SK-N-SH (cell line): ENCODE results near the gene BAIAP2L2. TPM values are rescaled to one million over a fixed set of nuclear protein-coding genes. Genes with fewer than 3 reads are reported as not detected.

Experiments
- CTCF ChIA-PET: fragments of 300-600, 350-600 bp; formaldehyde crosslinking; extraction: SDS; loops from one replicate; lab custom pipeline; 2021; lab: Yijun Ruan, JAX
- POLR2A ChIA-PET: fragments of 350-600 bp; sonication (Branson Sonifier 250); formaldehyde crosslinking; extraction: SDS; loops from one replicate; lab custom pipeline; 2020; ENCODE audit warnings: antibody characterized with exemption, inconsistent platforms; lab: Yijun Ruan, JAX
- DNase-seq: peaks from one replicate; pipeline ENCODE4 v3.0.0; 2012
- H2AFZ ChIP-seq: fragments of 200-600 bp; sonication (generic); 2 replicates; pipeline ENCODE4 v1.8.1; 2016; ENCODE audit warnings: antibody characterized with exemption, mild to moderate bottlenecking, low read depth
- H3F3A ChIP-seq: fragments of 200-600 bp; sonication (generic); replicated peaks from 2 replicates; pipeline ENCODE3; 2016; ENCODE audit warnings: antibody characterized with exemption, mild to moderate bottlenecking; ENCODE audit not compliant: insufficient read depth
- H3K27ac ChIP-seq, 2 experiments: fragments of 200-500 bp in 1 of 2; fragments of 200-600 bp in 1 of 2; sonication (Bioruptor generic) in 1 of 2; sonication (generic), shearing (Covaris generic) in 1 of 2; 2 replicates each; pipeline versions ENCODE4 v1.5.1 to v1.6.1; 2014 to 2016; ENCODE audit warnings: low read depth in 2 of 2, inconsistent platforms in 1 of 2, low read length in 1 of 2, mild to moderate bottlenecking in 1 of 2, mixed read lengths in 1 of 2
- H3K27me3 ChIP-seq: fragments of 200-600 bp; sonication (generic), shearing (Covaris generic); 2 replicates; pipeline ENCODE4 v1.6.1; 2016; ENCODE audit warnings: mixed run types; ENCODE audit not compliant: insufficient read depth
- H3K36me3 ChIP-seq, 2 experiments: fragments of 200-500 bp in 1 of 2; fragments of 200-600 bp in 1 of 2; sonication (Bioruptor generic) in 1 of 2; sonication (generic) in 1 of 2; replicated peaks in 1 of 2; 2 replicates each; pipeline versions ENCODE3 to v1.5.1; 2014 to 2016; ENCODE audit warnings: low read length in 1 of 2, mild to moderate bottlenecking in 1 of 2; ENCODE audit not compliant: insufficient read depth in 2 of 2, control insufficient read depth in 1 of 2
- H3K4me1 ChIP-seq, 2 experiments: fragments of 200-500 bp in 1 of 2; fragments of 200-600 bp in 1 of 2; sonication (Bioruptor generic) in 1 of 2; sonication (generic), shearing (Covaris generic) in 1 of 2; 2 replicates each; pipeline versions ENCODE4 v1.5.1 to v1.6.1; 2014 to 2016; ENCODE audit warnings: low read depth in 1 of 2, low read length in 1 of 2, mixed run types in 1 of 2; ENCODE audit not compliant: insufficient read depth in 2 of 2, control insufficient read depth in 1 of 2
- H3K4me2 ChIP-seq: fragments of 200-600 bp; sonication (generic), shearing (Covaris generic); 2 replicates; pipeline ENCODE4 v1.6.1; 2017; ENCODE audit warnings: mixed run types
- H3K4me3 ChIP-seq, 2 experiments: fragments of 200-500 bp in 1 of 2; fragments of 200-600 bp in 1 of 2; sonication (Bioruptor generic) in 1 of 2; sonication (generic), shearing (Covaris generic) in 1 of 2; 2 replicates each; pipeline versions ENCODE4 v1.5.1 to v1.8.1; 2014 to 2016; ENCODE audit warnings: low read depth in 2 of 2, inconsistent platforms in 1 of 2, low read length in 1 of 2, mild to moderate bottlenecking in 1 of 2, mixed read lengths in 1 of 2, moderate library complexity in 1 of 2
- H3K79me2 ChIP-seq: fragments of 200-600 bp; sonication (generic); 2 replicates; pipeline ENCODE4 v1.8.1; 2017; ENCODE audit warnings: mild to moderate bottlenecking; ENCODE audit not compliant: insufficient read depth
- H3K9ac ChIP-seq: fragments of 200-600 bp; sonication (generic); 2 replicates; pipeline ENCODE4 v1.6.1; 2017; ENCODE audit warnings: mixed run types
- H3K9me2 ChIP-seq: fragments of 200-600 bp; sonication (generic); 2 replicates; pipeline ENCODE4 v1.6.1; 2017; ENCODE audit warnings: mixed run types
- H3K9me3 ChIP-seq: fragments of 200-600 bp; sonication (generic); 2 replicates; pipeline ENCODE4 v1.6.1; 2017; ENCODE audit warnings: mixed run types, mild to moderate bottlenecking, moderate library complexity
- H4K20me1 ChIP-seq: fragments of 200-600 bp; sonication (generic); 2 replicates; pipeline ENCODE4 v1.6.1; 2017; ENCODE audit warnings: mild to moderate bottlenecking, mixed run types; ENCODE audit not compliant: insufficient read depth
- ELF1 ChIP-seq: IDR thresholded peaks from 2 replicates; pipeline ENCODE4 v1.4.0; 2012
- EP300 ChIP-seq, 2 experiments: IDR thresholded peaks; 2 replicates each; pipeline versions ENCODE4 v1.4.0 to v1.6.1; 2012; ENCODE audit warnings: borderline replicate concordance in 1 of 2, low read depth in 1 of 2, low read length in 1 of 2
- EZH2phosphoT487 ChIP-seq: fragments of 200-600 bp; sonication (generic); IDR thresholded peaks from 2 replicates; pipeline ENCODE4 v1.6.1; 2017; ENCODE audit warnings: low read depth, mixed run types, mild to moderate bottlenecking, antibody characterized with exemption, moderate library complexity, borderline replicate concordance
- FOXJ3 ChIP-seq: sonication (generic); formaldehyde crosslinking; IDR thresholded peaks from 2 replicates; pipeline ENCODE4 v1.5.1; 2020; ENCODE audit warnings: mild to moderate bottlenecking, missing genetic modification reagents
- GABPA ChIP-seq: IDR thresholded peaks from 2 replicates; pipeline ENCODE4 v1.4.0; 2012; ENCODE audit warnings: low read depth, mild to moderate bottlenecking
- MXI1 ChIP-seq: IDR thresholded peaks from 2 replicates; pipeline ENCODE4 v1.6.1; 2012; ENCODE audit warnings: mild to moderate bottlenecking, low read depth, low read length, improper control_type of control experiment
- NFIC ChIP-seq: IDR thresholded peaks from 2 replicates; pipeline ENCODE4 v1.4.0; 2012; ENCODE audit warnings: borderline replicate concordance
- RAD21 ChIP-seq: IDR thresholded peaks from 2 replicates; pipeline ENCODE4 v1.6.1; 2012; ENCODE audit warnings: mild to moderate bottlenecking, low read length
- RCOR1 ChIP-seq: fragments of 150-350 bp; IDR thresholded peaks from 2 replicates; pipeline ENCODE4 v1.6.1; 2017; ENCODE audit warnings: antibody characterized with exemption, low read length
- RFX5 ChIP-seq: IDR thresholded peaks from 2 replicates; pipeline ENCODE4 v1.6.1; 2012; ENCODE audit warnings: mild to moderate bottlenecking, improper control_type of control experiment, low read length
- SMC3 ChIP-seq: IDR thresholded peaks from 2 replicates; pipeline ENCODE4 v1.6.1; 2012; ENCODE audit warnings: low read depth, low read length, improper control_type of control experiment
- TAF1 ChIP-seq: IDR thresholded peaks from 2 replicates; pipeline ENCODE4 v1.6.1; 2012; ENCODE audit warnings: low read depth, mild to moderate bottlenecking, low read length, moderate library complexity, borderline replicate concordance
- YY1 ChIP-seq: IDR thresholded peaks from 2 replicates; pipeline ENCODE4 v1.4.0; 2012; ENCODE audit warnings: low read depth, mild to moderate bottlenecking
- WGBS: methylation state at CpG from one replicate; pipeline ENCODE4 v1.1.6; 2017; ENCODE audit warnings: low lambda C conversion rate; 5-methylcytosine and 5-hydroxymethylcytosine counted together
- polyA plus RNA-seq, 3 experiments: library from polyadenylated mRNA; depleted of rRNA; stranded (reverse); fragments of >200 nt; gene quantifications; 2 replicates each; pipeline ENCODE4 v1.2.3, GENCODE V29; 2012
- TF ChIP-seq, protein P1 (sequence below): IDR thresholded peaks from 2 replicates; pipeline ENCODE4 v1.4.0; 2012; ENCODE audit warnings: low read depth, borderline replicate concordance
- TF ChIP-seq, protein P2 (sequence below): IDR thresholded peaks from 2 replicates; pipeline ENCODE4; 2012

The BAIAP2L2 gene
- polyA plus RNA-seq, 1 of the 3 experiments (the other 2 are of a cell fraction) = 0.16 TPM

DNA sequence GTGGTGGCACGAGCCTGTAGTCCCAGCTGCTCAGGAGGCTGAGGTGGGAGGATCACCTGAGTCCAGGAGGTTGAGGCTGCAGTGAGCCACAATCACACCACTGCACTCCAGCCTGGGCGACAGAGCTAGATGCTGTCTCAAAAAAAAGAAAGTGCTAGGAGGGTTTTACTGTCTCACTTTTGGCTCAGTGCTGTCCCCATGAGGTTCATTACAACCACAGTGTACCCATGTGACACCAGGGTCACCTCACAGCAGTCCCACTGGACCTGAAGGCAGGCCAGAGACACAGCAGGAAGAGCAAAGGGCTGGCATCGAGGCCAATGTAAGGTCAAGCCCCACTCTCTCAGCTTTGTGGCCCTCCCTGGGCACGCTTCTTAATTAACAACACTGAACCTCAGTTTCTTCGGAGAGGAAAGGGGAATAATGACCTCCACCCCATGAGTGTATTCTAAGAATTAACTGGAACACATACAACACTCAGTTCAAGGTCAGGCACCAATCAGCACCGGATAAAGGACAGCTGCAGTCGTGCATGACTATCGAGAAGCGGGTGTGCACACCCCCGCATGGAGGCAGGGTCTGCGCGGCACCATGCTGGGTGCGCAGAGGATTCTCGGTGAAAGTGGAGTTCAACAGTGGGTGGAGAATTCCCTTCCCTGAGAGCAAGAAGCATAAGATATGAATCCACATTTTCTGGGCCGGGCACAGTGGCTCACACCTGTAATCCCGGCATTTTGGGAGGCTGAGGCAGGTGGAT lies 30.9 kb upstream of the BAIAP2L2 start:
- Histone ChIP-seq H3K79me2 (no peaks in the 10 kb centered on the region), H3F3A (no peaks in the 10 kb centered on the region), H3K9ac (no peak overlapping the region), H2AFZ (no peak overlapping the region), H3K27me3 (no peaks in the 10 kb centered on the region), H3K9me3 (no peaks in the 10 kb centered on the region), H3K4me1 (peaks cover 0 to 4% of the 10 kb centered on the region in 2 experiments; a peak in 1 of 4 replicates), H3K9me2 (no peaks in the 10 kb centered on the region), H3K27ac (no peak overlapping the region), H4K20me1 (no peaks in the 10 kb centered on the region), H3K4me2 (no peak overlapping the region), H3K4me3 (no peak overlapping the region), H3K36me3 (no peaks in the 10 kb centered on the region)
- WGBS = 82% methylated on average over 3 of the region's 16 CpGs
- POLR2A ChIA-PET = no interaction called here
- CTCF ChIA-PET = interaction anchor here (1.4 kb wide), 1 partner anchor 27 kb away, joined by 6 read pairs; no protein-coding TSS in a partner anchor
- DNase-seq = no peak
- TF ChIP-seq ELF1 (no peak), FOXJ3 (CRISPR knock-in tag) (no peak), RAD21 (no peak), RCOR1 (no peak)

DNA sequence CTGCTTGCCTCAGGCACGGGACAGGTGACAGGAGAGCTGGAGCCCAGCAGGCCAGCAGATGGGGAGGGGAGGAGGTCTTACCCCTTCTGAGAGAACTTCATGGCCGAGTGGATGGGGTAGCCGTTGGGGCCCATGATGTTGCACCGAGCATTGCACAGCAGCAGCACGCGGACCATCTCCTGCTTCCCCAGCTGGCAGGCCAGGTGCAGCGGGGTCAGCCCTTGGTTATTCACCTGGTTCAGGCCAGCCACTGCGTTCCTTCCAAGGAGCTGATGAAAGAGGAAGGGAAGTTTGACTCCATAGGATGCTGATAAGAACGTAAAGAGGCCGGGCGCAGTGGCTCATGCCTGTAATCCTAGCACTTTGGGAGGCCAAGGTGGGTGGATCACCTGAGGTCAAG lies 29.4 kb upstream of the BAIAP2L2 start:
- Histone ChIP-seq H3K79me2 (no peaks in the 10 kb centered on the region), H3K9ac (no peak overlapping the region), H3K9me2 (no peaks in the 10 kb centered on the region), H3K4me3 (no peak overlapping the region), H3K4me1 (peaks cover 0 to 4% of the 10 kb centered on the region in 2 experiments; a peak in 1 of 4 replicates)
- POLR2A ChIA-PET = no interaction called here
- 94% methylated on average over 5 of the region's 11 CpGs for WGBS
- no peak for TF ChIP-seq NFIC
- TF ChIP-seq EP300 (IDR thresholded peaks at IDR 0.05; ENCODE audit: borderline replicate concordance in 1 of 2, low read depth in 1 of 2, low read length in 1 of 2) = no peak
- TF ChIP-seq TAF1 = no peak
- TF ChIP-seq YY1 = no peak
- TF ChIP-seq GABPA = no peak
- TF ChIP-seq SMC3 = no peak
- TF ChIP-seq, protein P1, sequence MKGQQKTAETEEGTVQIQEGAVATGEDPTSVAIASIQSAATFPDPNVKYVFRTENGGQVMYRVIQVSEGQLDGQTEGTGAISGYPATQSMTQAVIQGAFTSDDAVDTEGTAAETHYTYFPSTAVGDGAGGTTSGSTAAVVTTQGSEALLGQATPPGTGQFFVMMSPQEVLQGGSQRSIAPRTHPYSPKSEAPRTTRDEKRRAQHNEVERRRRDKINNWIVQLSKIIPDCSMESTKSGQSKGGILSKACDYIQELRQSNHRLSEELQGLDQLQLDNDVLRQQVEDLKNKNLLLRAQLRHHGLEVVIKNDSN = no peak
- TF ChIP-seq EZH2phosphoT487 = no peak
- no peak for TF ChIP-seq MXI1
- TF ChIP-seq RAD21 = no peak
- TF ChIP-seq, protein P2, sequence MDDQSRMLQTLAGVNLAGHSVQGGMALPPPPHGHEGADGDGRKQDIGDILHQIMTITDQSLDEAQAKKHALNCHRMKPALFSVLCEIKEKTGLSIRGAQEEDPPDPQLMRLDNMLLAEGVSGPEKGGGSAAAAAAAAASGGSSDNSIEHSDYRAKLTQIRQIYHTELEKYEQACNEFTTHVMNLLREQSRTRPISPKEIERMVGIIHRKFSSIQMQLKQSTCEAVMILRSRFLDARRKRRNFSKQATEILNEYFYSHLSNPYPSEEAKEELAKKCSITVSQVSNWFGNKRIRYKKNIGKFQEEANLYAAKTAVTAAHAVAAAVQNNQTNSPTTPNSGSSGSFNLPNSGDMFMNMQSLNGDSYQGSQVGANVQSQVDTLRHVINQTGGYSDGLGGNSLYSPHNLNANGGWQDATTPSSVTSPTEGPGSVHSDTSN = no peak
- TF ChIP-seq RFX5 = no peak
- TF ChIP-seq, all 33 proteins: peak for 0
- Histone ChIP-seq H4K20me1 (no peaks in the 10 kb centered on the region), H2AFZ (no peak overlapping the region), H3K9me3 (no peaks in the 10 kb centered on the region), H3K27ac (no peak overlapping the region), H3K27me3 (no peaks in the 10 kb centered on the region), H3K4me2 (no peak overlapping the region), H3F3A (no peaks in the 10 kb centered on the region), H3K36me3 (no peaks in the 10 kb centered on the region)
- no peak for DNase-seq
- CTCF ChIA-PET = interaction anchor here (1.1 kb wide), 1 partner anchor 25 kb away, joined by 3 read pairs; no protein-coding TSS in a partner anchor
